ENCODE data around the gene DTNBP1. TPM values are rescaled to one million over a fixed set of nuclear protein-coding genes. Genes with fewer than 3 reads are reported as not detected.

Gene DTNBP1
- total and polyA plus RNA-seq, 2 donors (not counting 3 experiments of a cell fraction or from before 2014, with no cell fraction given), result 24.3 to 28.9 TPM

DNA sequence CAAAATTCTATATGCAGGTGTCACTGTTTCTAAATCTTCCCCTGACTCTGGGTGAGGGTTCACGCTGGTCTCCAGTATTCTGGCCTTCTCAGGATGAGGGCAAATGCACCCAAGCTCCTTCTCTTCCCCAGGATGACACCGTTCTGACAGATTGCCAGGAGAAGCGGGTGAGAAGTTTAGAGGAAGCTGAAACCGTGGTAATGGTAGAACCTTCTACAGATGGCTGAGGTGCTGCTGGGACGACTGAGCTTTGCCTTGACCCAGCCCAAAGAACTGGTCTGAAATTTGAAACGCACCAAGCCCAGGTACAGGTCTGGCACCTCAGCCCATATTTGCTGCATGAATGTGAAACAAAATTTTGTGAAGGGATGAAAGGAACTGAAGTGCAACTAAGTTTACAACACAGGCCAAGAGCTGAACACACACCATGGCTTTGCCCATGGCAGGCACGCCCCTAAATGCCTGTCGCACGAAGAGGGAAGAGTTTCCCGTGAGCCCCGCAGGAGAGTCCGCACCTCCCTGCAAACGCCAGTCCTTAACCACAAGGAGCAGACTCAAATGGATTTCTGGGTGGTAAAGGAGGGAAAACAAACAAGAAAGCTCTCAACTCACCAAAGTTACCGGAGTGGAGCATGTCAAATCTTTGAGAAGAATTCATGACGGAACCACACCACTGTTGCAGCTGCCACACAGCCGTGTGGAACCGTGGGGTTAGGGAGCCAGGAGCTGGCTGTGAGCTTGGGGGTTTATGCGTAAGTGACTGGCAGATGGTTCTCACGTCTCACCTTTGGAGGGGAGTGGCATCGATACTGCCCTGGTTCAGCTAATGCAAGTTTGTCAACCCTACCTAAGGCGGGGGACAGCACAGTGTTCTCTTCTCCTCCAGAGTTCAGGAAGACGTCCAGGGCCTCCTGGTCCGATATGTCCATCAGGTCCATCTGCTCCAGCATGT lies 138.9 kb downstream of the DTNBP1 start:
- no TSS peak for BruUV-seq (replicated peaks)
- FAIRE-seq, result no peak
- Histone ChIP-seq H3K9me3 (replicated peaks; ENCODE audit: control insufficient read depth, insufficient read depth, low read length) (no peaks in the 10 kb centered on the region), H3K27ac (ENCODE audit: insufficient read depth, low read depth, low read length) (no peak overlapping the region), H3K9ac (replicated peaks; ENCODE audit: extremely low read depth, insufficient read depth, low read length) (no peak overlapping the region), H3K4me1 (ENCODE audit: control insufficient read depth, extremely low read depth, insufficient read depth, low read length) (no peaks in the 10 kb centered on the region), H2AFZ (ENCODE audit: low read depth, low read length) (no peak overlapping the region), H3K4me3 (replicated peaks in 1 of 3; ENCODE audit: insufficient read depth in 1 of 3, low read depth in 1 of 3, low read length in 3 of 3) (no peak overlapping the region), H4K20me1 (replicated peaks; ENCODE audit: control insufficient read depth, extremely low read depth, insufficient read depth, low read length) (no peaks in the 10 kb centered on the region), H3K9me1 (replicated peaks; ENCODE audit: control insufficient read depth, extremely low read depth, insufficient read depth, low read length) (no peaks in the 10 kb centered on the region), H3K27me3 (ENCODE audit: control insufficient read depth in 2 of 2, insufficient read depth in 2 of 2, low read length in 2 of 2) (no peaks in the 10 kb centered on the region), H3K79me2 (ENCODE audit: control insufficient read depth, insufficient read depth, low read length) (no peaks in the 10 kb centered on the region), H3K36me3 (ENCODE audit: control insufficient read depth in 2 of 2, extremely low read depth in 1 of 2, insufficient read depth in 2 of 2, low read length in 2 of 2) (peaks cover 5 to 20% of the 10 kb centered on the region in 2 experiments), H3K4me2 (ENCODE audit: insufficient read depth, low read length) (no peak overlapping the region)
- ChIA-PET POLR2A (interaction anchor here (0.6 kb wide), 1 partner anchor 425 kb away, joined by 3 read pairs; no protein-coding TSS in a partner anchor), CTCF (no interaction called here)
- TF ChIP-seq FOS (IDR thresholded peaks at IDR 0.05; ENCODE audit: borderline replicate concordance, insufficient read depth, low read length) (no peak), JUN (IDR thresholded peaks at IDR 0.05; ENCODE audit: borderline replicate concordance, insufficient read depth, insufficient read length, low read depth) (no peak), POLR2A (IDR thresholded peaks at IDR 0.05; ENCODE audit: low read depth, low read length) (no peak), EZH2 (IDR thresholded peaks at IDR 0.05; ENCODE audit: borderline replicate concordance, low read depth, low read length, severe bottlenecking) (no peak), MAX (IDR thresholded peaks at IDR 0.05; ENCODE audit: insufficient read depth, insufficient read length) (no peak), MYC (IDR thresholded peaks at IDR 0.05; ENCODE audit: low read depth, low read length) (no peak), GATA2 (IDR thresholded peaks at IDR 0.05; ENCODE audit: insufficient read depth, insufficient read length, low read depth, low read length) (no peak), POLR2AphosphoS5 (IDR thresholded peaks at IDR 0.05; ENCODE audit: insufficient read depth, low read depth, low read length) (no peak)
- TF ChIP-seq, protein P1, sequence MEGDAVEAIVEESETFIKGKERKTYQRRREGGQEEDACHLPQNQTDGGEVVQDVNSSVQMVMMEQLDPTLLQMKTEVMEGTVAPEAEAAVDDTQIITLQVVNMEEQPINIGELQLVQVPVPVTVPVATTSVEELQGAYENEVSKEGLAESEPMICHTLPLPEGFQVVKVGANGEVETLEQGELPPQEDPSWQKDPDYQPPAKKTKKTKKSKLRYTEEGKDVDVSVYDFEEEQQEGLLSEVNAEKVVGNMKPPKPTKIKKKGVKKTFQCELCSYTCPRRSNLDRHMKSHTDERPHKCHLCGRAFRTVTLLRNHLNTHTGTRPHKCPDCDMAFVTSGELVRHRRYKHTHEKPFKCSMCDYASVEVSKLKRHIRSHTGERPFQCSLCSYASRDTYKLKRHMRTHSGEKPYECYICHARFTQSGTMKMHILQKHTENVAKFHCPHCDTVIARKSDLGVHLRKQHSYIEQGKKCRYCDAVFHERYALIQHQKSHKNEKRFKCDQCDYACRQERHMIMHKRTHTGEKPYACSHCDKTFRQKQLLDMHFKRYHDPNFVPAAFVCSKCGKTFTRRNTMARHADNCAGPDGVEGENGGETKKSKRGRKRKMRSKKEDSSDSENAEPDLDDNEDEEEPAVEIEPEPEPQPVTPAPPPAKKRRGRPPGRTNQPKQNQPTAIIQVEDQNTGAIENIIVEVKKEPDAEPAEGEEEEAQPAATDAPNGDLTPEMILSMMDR (IDR thresholded peaks at IDR 0.05; ENCODE audit: extremely low read depth in 1 of 2, insufficient read depth in 1 of 2, low read depth in 1 of 2, low read length in 2 of 2), result no peak
- dilution Hi-C loops (cut with MboI; ENCODE audit: extremely low pct_ligation_motif_present, low sequenced_read_pairs), result no loop called here
- intact Hi-C loops (cut with micrococcal nuclease), result no loop called here
- DNase-seq (ENCODE audit: low read depth, low spot score), result no peak
